ENCODE data around the gene ATPAF2. TPM values are rescaled to one million over a fixed set of nuclear protein-coding genes. Genes with fewer than 3 reads are reported as not detected.

ATPAF2 gene
- total RNA-seq, 3 donors from 2014 or later (not counting 1 experiment from before 2014, with no cell fraction given), result 31.4 to 43.4 (median 41.5) TPM

- H3K4me1 ChIP-seq (ENCODE audit: control insufficient read depth, insufficient read depth, low read length), result no peaks in the 10 kb centered on the region
- no peaks in the 10 kb centered on the region for H3K9me3 ChIP-seq (ENCODE audit: control insufficient read depth, insufficient read depth, low read length)
- H3K9me3 Mint-ChIP-seq, result no peaks in the 10 kb centered on the region
- no peaks in the 10 kb centered on the region for H3K36me3 ChIP-seq (ENCODE audit: control insufficient read depth, insufficient read depth, low read length)
- H3K4me1 Mint-ChIP-seq, result no peaks in the 10 kb centered on the region
- WGBS (ENCODE audit: insufficient coverage), result 82% methylated on average over 14 of the region's 14 CpGs
- no peak overlapping the region for H3K27ac Mint-ChIP-seq
- intact Hi-C loops (cut with micrococcal nuclease), result no loop called here
- no peak for TF ChIP-seq CTCF (IDR thresholded peaks at IDR 0.05)
- no peaks in the 10 kb centered on the region for H3K36me3 Mint-ChIP-seq
- no peaks in the 10 kb centered on the region for H3K27me3 ChIP-seq (ENCODE audit: control insufficient read depth, insufficient read depth, low read length)
- H3K27me3 Mint-ChIP-seq (ENCODE audit: low read depth in 2 of 2), result no peaks in the 10 kb centered on the region
- DNase-seq (no peak), ATAC-seq (no peak)
- H3K4me3 Mint-ChIP-seq, result no peak overlapping the region
- H3K4me3 ChIP-seq (ENCODE audit: low read length), result no peak overlapping the region
- H3K27ac ChIP-seq (ENCODE audit: low read length), result no peak overlapping the region
Observed at GRCh38 chr17:17978481-17979424, 60.2 kb downstream of the ATPAF2 start.

GRCh38 chr17:17976931-17977570 is 61.9 kb downstream of the ATPAF2 start:
- DNase-seq, result no peak
- Histone ChIP-seq H3K36me3 (ENCODE audit: control insufficient read depth, insufficient read depth, low read length) (no peaks in the 10 kb centered on the region), H3K4me1 (ENCODE audit: control insufficient read depth, insufficient read depth, low read length) (peaks cover 4% of the 10 kb centered on the region), H3K27ac (ENCODE audit: low read length) (no peak overlapping the region), H3K4me3 (ENCODE audit: low read length) (no peak overlapping the region), H3K27me3 (ENCODE audit: control insufficient read depth, insufficient read depth, low read length) (no peaks in the 10 kb centered on the region), H3K9me3 (ENCODE audit: control insufficient read depth, insufficient read depth, low read length) (no peaks in the 10 kb centered on the region)
- Mint-ChIP-seq H3K27ac (no peak overlapping the region), H3K4me1 (peaks cover 9 to 10% of the 10 kb centered on the region in 2 donors), H3K9me3 (no peaks in the 10 kb centered on the region), H3K27me3 (ENCODE audit: low read depth in 2 of 2) (no peaks in the 10 kb centered on the region), H3K36me3 (no peaks in the 10 kb centered on the region), H3K4me3 (no peak overlapping the region)
- ATAC-seq, result no peak
- WGBS (ENCODE audit: insufficient coverage), result 87% methylated on average over 10 of the region's 10 CpGs
- no peak for TF ChIP-seq CTCF (IDR thresholded peaks at IDR 0.05)
- intact Hi-C loops (cut with micrococcal nuclease), result no loop called here

GRCh38 chr17:17975436-17975835 is 63.5 kb downstream of the ATPAF2 start:
- 60% methylated on average over 8 of the region's 8 CpGs for WGBS (ENCODE audit: insufficient coverage)
- peaks cover 13% of the 10 kb centered on the region for H3K4me1 ChIP-seq (ENCODE audit: control insufficient read depth, insufficient read depth, low read length)
- Mint-ChIP-seq H3K27me3 (ENCODE audit: low read depth in 2 of 2) (no peaks in the 10 kb centered on the region), H3K4me1 (peaks cover 18 to 22% of the 10 kb centered on the region in 2 donors), H3K4me3 (no peak overlapping the region), H3K27ac (no peak overlapping the region), H3K9me3 (no peaks in the 10 kb centered on the region), H3K36me3 (no peaks in the 10 kb centered on the region)
- H3K27me3 ChIP-seq (ENCODE audit: control insufficient read depth, insufficient read depth, low read length), result no peaks in the 10 kb centered on the region
- H3K27ac ChIP-seq (ENCODE audit: low read length), result no peak overlapping the region
- intact Hi-C loops (cut with micrococcal nuclease), result no loop called here
- H3K4me3 ChIP-seq (ENCODE audit: low read length), result no peak overlapping the region
- no peaks in the 10 kb centered on the region for H3K36me3 ChIP-seq (ENCODE audit: control insufficient read depth, insufficient read depth, low read length)
- ATAC-seq (no peak), DNase-seq (no peak)
- TF ChIP-seq CTCF (IDR thresholded peaks at IDR 0.05), result no peak
- no peaks in the 10 kb centered on the region for H3K9me3 ChIP-seq (ENCODE audit: control insufficient read depth, insufficient read depth, low read length)

Data from natural killer cell (primary cell).